Panc1 (cell line): ENCODE data around the gene KRTAP10-4. TPM values are rescaled to one million over a fixed set of nuclear protein-coding genes. Genes with fewer than 3 reads are reported as not detected.

Experiments used
- ATAC-seq: fragments of 200-7000 bp; cut with Tn5 transposase; 2 replicates; pipeline ENCODE4 v1.9.1; 2020; ENCODE audit warnings: mild to moderate bottlenecking, moderate library complexity
- BruUV-seq: library from RNA; stranded (reverse); fragments of 400-500 nt; replicated peaks from 2 replicates; lab custom pipeline; 2021; lab: Mats Ljungman, UMichigan
- CTCF ChIA-PET: fragments of 300-600 bp; sonication (Branson Sonifier 250); formaldehyde crosslinking; loops from one replicate; lab custom pipeline; 2022; ENCODE audit warnings: antibody characterized with exemption; lab: Charles Lee
- POLR2A ChIA-PET: fragments of 300-600 bp; sonication (Branson Sonifier 250); formaldehyde crosslinking; loops from one replicate; lab custom pipeline; 2022; ENCODE audit warnings: antibody characterized with exemption; lab: Charles Lee
- DNase-seq: peaks from one replicate; pipeline ENCODE4 v3.0.0-alpha.2; 2010; ENCODE audit warnings: low read depth, low spot score
- H3K27ac ChIP-seq: 2 replicates; pipeline ENCODE4 v1.5.1; 2011; ENCODE audit warnings: mild to moderate bottlenecking, low read length, inconsistent platforms
- H3K27me3 ChIP-seq: fragments of 200-500 bp; sonication (Bioruptor generic); 2 replicates; pipeline ENCODE4 v1.6.0; 2014; ENCODE audit warnings: low read length, inconsistent platforms; ENCODE audit not compliant: control insufficient read depth, insufficient read depth
- H3K36me3 ChIP-seq: fragments of 200-500 bp; sonication (Bioruptor generic); 2 replicates; pipeline ENCODE4 v1.5.1; 2014; ENCODE audit warnings: inconsistent platforms, mild to moderate bottlenecking, low read length, moderate library complexity; ENCODE audit not compliant: control insufficient read depth, insufficient read depth
- H3K4me1 ChIP-seq: 2 replicates; pipeline ENCODE4 v1.5.1; 2011; ENCODE audit warnings: inconsistent platforms, mild to moderate bottlenecking, low read length, moderate library complexity; ENCODE audit not compliant: control insufficient read depth, insufficient read depth
- H3K4me3 ChIP-seq, 2 experiments: 2 replicates each; pipeline ENCODE4 v1.5.1; 2011 to 2012; ENCODE audit warnings: low read depth in 2 of 2, low read length in 2 of 2, mild to moderate bottlenecking in 2 of 2, inconsistent platforms in 1 of 2, moderate library complexity in 1 of 2
- H3K9me3 ChIP-seq: fragments of 200-500 bp; sonication (Bioruptor generic); 2 replicates; pipeline ENCODE4 v1.5.1; 2014; ENCODE audit warnings: low read depth, mild to moderate bottlenecking, inconsistent platforms, low read length, moderate library complexity; ENCODE audit not compliant: control insufficient read depth, insufficient read depth
- POLR2AphosphoS5 ChIP-seq: IDR thresholded peaks from 2 replicates; pipeline ENCODE4 v1.6.1; 2012; ENCODE audit warnings: mild to moderate bottlenecking, low read depth, low read length, moderate library complexity
- SIN3A ChIP-seq: IDR thresholded peaks from 2 replicates; pipeline ENCODE4 v1.6.1; 2012; ENCODE audit warnings: low read depth, mild to moderate bottlenecking, low read length, moderate library complexity, borderline replicate concordance; ENCODE audit not compliant: insufficient read depth
- TCF7L2 ChIP-seq: IDR thresholded peaks from 2 replicates; pipeline ENCODE4 v1.6.1; 2011; ENCODE audit warnings: mild to moderate bottlenecking, low read depth, low read length, inconsistent platforms
- in situ Hi-C: cut with HindIII; loops from 2 replicates; pipeline ENCODE4 v1.10.0; 2016; ENCODE audit warnings: low sequenced_read_pairs, low pct_unique_long_range_greater_than_20kb
- intact Hi-C: fragments of 100-400 bp; cut with micrococcal nuclease; formaldehyde crosslinking; loops from one replicate; pipeline ENCODE4 v1.10.0; 2022; ENCODE audit not compliant: unreplicated experiment
- total RNA-seq: library from RNA; stranded (reverse); gene quantifications from one replicate; pipeline ENCODE4 v1.2.1, GENCODE V29; 2021; ENCODE audit not compliant: unreplicated experiment
- TF ChIP-seq, protein P1 (sequence below), 2 experiments: IDR thresholded peaks; 2 replicates each; pipeline ENCODE4 v1.6.1; 2011 to 2012; ENCODE audit warnings: low read depth in 2 of 2, control low read depth in 1 of 2, low read length in 1 of 2, mild to moderate bottlenecking in 1 of 2, moderate library complexity in 1 of 2; ENCODE audit not compliant: insufficient read depth in 1 of 2
- TF ChIP-seq, protein P2 (sequence below): fragments of 450-650 bp; IDR thresholded peaks from 2 replicates; pipeline ENCODE4 v1.5.1; 2017; ENCODE audit warnings: mild to moderate bottlenecking

Gene KRTAP10-4
- total RNA-seq, 1 experiment from 2014 or later = not detected

DNA sequence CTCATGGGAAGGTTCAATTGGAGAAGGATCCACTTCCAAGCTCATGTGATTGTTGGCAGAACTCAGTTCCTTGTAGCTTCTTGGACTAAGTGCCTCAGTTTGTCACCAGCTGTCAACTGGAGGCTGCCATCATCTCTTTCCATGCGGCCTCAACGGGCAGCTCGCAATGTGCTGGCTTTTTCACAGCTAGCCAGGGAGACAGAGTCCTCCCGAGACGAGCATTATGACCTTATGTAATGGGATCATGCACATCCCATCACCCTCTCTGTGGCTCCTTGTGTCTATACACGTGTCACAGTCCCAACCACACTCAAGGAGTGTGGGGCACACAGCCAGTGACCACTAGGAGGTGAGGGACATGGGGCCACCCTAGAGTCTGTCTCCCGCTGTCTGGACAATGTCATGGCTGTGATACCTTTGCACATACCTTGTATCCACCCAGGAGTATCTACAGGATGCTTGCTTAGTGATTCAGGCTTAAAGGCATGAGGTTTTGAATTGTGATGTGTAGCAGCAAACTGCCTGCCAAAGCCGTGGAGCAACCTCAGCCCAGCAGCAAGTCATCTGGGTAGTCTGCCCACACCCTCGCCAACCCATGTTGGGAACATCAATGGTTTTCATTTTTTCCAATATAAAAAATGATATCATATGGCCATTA lies 22.7 kb downstream of the KRTAP10-4 start:
- ATAC-seq (peak; percentile 79), DNase-seq (peak; percentile 32)
- Histone ChIP-seq H3K4me1 (no peaks in the 10 kb centered on the region; the same call in 1 of the 2 replicates), H3K27me3 (no peaks in the 10 kb centered on the region), H3K4me3 (no peak overlapping the region), H3K27ac (no peak overlapping the region), H3K36me3 (no peaks in the 10 kb centered on the region), H3K9me3 (no peaks in the 10 kb centered on the region)
- ChIA-PET CTCF (no interaction called here), POLR2A (no interaction called here)
- in situ Hi-C loops = no loop called here
- BruUV-seq = no TSS peak
- TF ChIP-seq, protein P1, sequence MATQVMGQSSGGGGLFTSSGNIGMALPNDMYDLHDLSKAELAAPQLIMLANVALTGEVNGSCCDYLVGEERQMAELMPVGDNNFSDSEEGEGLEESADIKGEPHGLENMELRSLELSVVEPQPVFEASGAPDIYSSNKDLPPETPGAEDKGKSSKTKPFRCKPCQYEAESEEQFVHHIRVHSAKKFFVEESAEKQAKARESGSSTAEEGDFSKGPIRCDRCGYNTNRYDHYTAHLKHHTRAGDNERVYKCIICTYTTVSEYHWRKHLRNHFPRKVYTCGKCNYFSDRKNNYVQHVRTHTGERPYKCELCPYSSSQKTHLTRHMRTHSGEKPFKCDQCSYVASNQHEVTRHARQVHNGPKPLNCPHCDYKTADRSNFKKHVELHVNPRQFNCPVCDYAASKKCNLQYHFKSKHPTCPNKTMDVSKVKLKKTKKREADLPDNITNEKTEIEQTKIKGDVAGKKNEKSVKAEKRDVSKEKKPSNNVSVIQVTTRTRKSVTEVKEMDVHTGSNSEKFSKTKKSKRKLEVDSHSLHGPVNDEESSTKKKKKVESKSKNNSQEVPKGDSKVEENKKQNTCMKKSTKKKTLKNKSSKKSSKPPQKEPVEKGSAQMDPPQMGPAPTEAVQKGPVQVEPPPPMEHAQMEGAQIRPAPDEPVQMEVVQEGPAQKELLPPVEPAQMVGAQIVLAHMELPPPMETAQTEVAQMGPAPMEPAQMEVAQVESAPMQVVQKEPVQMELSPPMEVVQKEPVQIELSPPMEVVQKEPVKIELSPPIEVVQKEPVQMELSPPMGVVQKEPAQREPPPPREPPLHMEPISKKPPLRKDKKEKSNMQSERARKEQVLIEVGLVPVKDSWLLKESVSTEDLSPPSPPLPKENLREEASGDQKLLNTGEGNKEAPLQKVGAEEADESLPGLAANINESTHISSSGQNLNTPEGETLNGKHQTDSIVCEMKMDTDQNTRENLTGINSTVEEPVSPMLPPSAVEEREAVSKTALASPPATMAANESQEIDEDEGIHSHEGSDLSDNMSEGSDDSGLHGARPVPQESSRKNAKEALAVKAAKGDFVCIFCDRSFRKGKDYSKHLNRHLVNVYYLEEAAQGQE (IDR thresholded peaks at IDR 0.05; ENCODE audit: insufficient read depth in 1 of 2, low read depth in 2 of 2, low read length in 1 of 2) = no peak
- no peak for TF ChIP-seq TCF7L2
- TF ChIP-seq, protein P2, sequence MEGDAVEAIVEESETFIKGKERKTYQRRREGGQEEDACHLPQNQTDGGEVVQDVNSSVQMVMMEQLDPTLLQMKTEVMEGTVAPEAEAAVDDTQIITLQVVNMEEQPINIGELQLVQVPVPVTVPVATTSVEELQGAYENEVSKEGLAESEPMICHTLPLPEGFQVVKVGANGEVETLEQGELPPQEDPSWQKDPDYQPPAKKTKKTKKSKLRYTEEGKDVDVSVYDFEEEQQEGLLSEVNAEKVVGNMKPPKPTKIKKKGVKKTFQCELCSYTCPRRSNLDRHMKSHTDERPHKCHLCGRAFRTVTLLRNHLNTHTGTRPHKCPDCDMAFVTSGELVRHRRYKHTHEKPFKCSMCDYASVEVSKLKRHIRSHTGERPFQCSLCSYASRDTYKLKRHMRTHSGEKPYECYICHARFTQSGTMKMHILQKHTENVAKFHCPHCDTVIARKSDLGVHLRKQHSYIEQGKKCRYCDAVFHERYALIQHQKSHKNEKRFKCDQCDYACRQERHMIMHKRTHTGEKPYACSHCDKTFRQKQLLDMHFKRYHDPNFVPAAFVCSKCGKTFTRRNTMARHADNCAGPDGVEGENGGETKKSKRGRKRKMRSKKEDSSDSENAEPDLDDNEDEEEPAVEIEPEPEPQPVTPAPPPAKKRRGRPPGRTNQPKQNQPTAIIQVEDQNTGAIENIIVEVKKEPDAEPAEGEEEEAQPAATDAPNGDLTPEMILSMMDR = no peak
- TF ChIP-seq POLR2AphosphoS5 = no peak
- no peak for TF ChIP-seq SIN3A
- intact Hi-C loops = no loop called here

DNA sequence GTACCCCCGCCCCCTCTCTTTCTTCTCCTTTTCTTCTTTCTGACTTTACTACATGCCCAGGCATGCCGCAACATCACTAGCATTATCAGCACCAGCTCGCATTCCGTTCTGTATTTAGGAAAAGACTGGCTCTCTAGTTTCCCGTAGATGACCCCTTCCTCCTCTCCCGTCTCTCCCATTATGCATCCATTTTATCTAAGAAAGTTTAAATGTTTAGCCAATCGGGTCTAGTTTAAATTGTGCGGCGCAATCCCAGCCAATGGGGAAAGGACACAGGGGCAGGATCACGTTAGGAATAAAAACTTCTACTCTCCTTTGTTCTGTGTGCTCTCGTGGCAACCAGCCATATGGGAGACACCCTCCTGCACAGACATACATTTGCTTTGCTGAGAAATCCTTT lies 24.5 kb downstream of the KRTAP10-4 start:
- in situ Hi-C loops (no loop called here), intact Hi-C loops (no loop called here)
- no peak for TF ChIP-seq SIN3A
- no peak for TF ChIP-seq POLR2AphosphoS5
- TF ChIP-seq TCF7L2 = no peak
- TF ChIP-seq, protein P1 (IDR thresholded peaks at IDR 0.05; ENCODE audit: insufficient read depth in 1 of 2, low read depth in 2 of 2, low read length in 1 of 2) = no peak
- TF ChIP-seq, protein P2 = no peak
- Histone ChIP-seq H3K36me3 (no peaks in the 10 kb centered on the region), H3K9me3 (no peaks in the 10 kb centered on the region), H3K27me3 (no peaks in the 10 kb centered on the region), H3K4me3 (no peak overlapping the region), H3K4me1 (no peaks in the 10 kb centered on the region; the same call in none of the 2 replicates), H3K27ac (no peak overlapping the region)
- BruUV-seq = no TSS peak
- ATAC-seq (no peak), DNase-seq (no peak)
- ChIA-PET POLR2A (no interaction called here), CTCF (no interaction called here)
